Measurements from ENCODE around the gene SENP2.
"Not testable (repeated sequence)": the region's sequence is repeated elsewhere in the genome, so short reads cannot be mapped to it uniquely, and the experiment has no call there.

SENP2 gene

DNA sequence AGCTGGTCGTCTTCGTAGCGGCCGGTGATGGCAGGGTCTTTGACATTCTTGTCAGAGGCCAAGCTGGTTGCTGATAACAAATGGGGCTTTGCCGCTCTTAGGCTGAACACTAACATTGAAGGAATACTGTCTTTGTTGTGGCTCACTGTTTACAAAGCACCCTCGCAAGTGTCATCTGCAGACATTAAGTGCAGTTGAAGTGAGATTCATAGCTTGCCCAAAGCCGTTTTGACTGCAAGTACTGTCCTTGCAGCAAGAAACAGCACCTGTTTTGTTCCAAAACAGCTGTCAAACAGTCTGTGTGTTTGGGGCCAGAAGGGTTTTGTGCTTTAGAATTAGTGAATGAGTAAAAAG lies 568 bp downstream of the SENP2 start:
- no peak for DNase-seq (ENCODE audit: low read depth)

DNA sequence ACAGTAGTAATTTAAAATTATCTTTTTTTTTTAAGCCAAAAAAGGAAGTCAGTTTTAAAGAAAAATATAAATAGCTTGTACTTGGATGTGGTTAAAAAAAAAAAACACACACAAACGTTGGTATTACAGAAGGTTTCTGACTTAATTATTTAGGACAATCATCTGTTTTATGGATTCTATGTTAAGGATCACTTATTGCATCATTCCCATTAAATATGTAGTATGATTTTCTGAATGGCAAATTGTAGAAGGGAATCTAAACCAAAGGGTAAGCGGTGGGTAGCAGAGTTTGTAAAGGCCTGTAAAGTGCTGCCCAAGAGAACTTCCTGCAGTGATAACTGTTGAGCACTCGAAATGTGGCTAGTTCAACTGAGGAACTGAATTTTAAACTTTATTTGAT lies 8.0 kb downstream of the SENP2 start:
- no peak for DNase-seq (ENCODE audit: low read depth)

GRCh38 chr3:185595526-185595925 lies 9.4 kb downstream of the SENP2 start:
- DNase-seq (ENCODE audit: low read depth), result no peak

DNA sequence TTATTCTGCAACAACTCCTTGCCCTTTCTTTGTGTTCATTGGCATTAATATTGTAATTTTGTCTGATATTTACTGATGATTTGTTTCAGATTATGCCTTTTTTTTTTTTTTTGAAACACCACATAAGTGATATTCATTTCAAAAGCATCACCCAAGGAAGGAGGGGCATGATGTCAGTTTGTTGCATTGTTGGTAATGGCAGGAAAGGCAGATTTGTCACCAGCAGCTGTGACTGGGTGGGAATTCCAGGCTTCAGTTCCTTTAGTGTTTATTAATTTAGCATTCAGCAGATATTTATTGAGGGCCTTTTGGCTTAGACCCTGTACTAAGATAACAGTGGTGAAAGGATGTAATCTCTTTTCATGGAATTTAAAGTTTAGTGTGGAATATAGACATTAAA lies 19.5 kb downstream of the SENP2 start:
- DNase-seq (ENCODE audit: low read depth), result no peak

- no peak for DNase-seq (ENCODE audit: low read depth)
Observed at GRCh38 chr3:185606196-185606595, 20.1 kb downstream of the SENP2 start.

DNA sequence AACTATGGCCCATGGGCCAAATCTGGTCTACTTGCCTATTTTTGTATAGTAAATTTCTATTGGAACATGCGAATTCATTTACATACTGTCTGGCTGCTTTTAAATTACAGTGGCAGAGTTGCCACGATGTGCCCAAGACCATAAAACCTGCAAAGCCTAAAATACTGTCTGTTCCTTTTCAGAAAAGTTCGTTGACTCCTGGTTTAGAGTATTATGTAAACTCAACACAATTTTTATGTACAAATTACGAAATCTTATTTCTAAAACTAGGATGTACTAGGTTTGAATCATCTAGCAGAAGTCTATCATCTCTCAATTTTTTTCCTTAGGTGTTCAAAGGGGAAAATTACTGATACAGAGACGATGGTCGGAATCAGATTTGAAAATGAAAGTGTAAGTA lies 26.9 kb downstream of the SENP2 start:
- DNase-seq (ENCODE audit: low read depth), result no peak

- DNase-seq (ENCODE audit: low read depth), result no peak
Observed at GRCh38 chr3:185623939-185624665, 38.0 kb downstream of the SENP2 start.

DNA sequence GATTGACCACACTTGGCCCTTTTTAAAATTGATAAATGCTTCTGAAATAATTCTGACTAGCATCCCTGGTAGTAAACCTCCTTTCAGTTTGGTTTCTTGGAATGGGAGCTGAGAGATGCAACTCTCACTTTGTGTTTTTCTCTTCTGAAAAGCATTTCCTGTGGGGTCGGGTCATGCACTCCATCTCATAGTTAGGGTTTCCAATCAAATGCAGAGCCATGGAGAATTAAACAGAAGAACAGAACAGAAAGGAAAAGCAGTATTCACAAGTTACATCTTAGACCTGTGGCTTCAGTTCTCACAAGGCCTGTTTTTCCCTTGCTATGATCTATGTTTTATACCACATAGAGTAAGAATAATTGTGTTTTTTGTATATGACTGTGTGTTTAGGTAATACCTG lies 39.7 kb downstream of the SENP2 start:
- DNase-seq (ENCODE audit: low read depth), result no peak

DNA sequence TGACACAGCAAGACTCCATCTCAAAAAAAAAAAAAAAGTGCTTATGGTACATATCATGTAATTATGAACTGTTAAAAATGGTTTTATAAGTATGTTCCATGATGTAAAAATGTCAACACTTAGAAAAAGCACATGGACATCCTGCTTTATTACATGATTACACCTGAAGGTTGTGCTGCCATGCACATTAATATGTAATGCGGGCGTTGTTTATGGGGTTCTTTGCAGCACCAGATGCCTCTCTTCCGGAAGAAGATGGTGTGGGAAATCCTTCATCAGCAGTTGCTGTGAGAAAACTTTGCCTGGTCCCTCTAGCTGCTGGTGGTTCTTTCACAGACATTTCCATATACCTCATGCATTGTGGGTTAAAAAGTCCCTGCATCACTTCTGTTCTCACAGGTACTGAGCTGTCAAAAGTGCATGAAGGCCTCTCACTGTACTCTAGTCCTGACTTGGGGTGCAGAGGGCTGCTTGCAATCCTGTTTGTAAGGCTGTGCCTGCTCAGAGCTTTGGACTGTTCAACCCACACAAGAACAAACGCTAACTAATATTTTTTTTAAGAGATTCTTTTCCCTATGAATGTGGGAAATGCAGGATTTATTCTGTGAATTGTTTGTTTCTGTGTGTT lies 43.6 kb downstream of the SENP2 start:
- no peak for DNase-seq (ENCODE audit: low read depth)

DNA sequence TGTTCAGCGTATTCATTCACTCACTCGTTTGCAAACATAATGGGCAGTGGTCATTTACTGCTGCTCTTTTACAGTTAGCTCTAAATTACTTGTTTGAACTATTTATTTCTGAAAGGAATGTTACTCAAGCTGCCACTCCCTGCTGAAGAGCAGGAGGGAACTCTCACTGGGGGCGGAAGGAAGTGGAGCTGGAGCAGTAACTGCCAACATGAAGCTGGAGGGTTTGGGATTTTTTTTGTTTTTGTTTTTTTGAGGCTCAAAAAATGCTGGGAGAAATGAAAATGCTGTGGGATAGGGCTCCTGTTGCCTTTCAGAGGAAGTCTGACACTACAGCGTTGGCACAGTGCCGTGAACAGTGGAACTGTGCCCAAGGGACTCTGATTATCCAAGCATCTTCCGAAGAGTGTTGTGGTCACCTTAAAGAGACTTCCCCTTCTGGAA lies 44.1 kb downstream of the SENP2 start:
- no peak for DNase-seq (ENCODE audit: low read depth)

GRCh38 chr3:185631108-185631507 lies 45.0 kb downstream of the SENP2 start:
- no peak for DNase-seq (ENCODE audit: low read depth)

DNA sequence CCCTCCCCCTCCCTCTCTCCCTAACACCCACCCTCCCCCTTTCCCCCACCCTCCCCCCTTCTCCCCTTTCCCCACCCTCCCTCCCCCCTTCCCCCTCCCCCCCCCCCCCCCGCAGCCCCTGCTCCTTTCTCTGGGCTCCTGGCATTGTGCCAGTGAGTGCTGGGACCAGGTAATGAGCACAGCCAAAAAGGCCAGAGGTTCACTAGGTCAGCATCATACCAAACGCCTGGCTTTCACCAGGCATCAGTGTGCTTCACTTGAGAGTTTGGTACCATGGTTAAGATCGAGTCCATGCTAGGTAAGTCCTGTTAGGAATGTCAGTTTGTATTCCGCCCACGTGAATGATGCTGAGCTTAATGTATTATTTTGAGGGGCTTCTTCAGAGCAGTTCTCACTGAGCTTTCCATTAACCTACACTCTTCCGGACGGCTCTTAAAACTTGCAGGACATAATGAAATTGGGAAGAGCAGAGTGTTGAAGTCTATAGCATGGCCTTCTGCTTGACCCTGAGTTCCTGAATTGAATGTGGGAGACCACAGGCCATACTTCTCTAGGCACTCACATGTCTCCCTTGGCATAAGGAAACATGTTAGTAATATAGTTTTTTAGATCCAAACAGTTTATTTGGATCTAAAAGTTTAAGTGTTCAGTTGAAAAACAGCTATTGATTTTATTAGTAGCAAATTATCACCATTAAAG lies 45.6 kb downstream of the SENP2 start:
- no peak for DNase-seq (ENCODE audit: low read depth)

- DNase-seq (ENCODE audit: low read depth), result no peak
Observed at GRCh38 chr3:185632996-185633395, 46.9 kb downstream of the SENP2 start.

DNA sequence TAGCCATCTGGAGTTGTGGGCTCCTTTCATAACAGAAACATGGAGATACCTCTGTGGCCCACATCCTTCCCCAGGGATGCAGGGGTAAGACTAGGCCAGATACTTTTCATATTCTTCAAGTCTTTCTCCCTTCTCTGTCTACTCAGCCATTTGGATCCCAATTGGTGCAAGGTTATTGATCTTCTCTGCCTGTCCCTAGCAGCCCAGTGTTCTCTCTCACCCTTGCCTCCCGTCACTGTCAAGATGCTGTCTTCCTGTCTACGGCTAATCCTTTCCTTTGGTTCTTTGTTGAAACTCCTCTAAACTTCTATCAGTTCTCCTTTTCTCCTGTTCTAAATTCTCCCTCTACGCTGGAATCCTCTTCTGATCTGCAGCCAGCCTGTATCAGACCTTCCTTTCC lies 51.3 kb downstream of the SENP2 start:
- no peak for DNase-seq (ENCODE audit: low read depth)

DNA sequence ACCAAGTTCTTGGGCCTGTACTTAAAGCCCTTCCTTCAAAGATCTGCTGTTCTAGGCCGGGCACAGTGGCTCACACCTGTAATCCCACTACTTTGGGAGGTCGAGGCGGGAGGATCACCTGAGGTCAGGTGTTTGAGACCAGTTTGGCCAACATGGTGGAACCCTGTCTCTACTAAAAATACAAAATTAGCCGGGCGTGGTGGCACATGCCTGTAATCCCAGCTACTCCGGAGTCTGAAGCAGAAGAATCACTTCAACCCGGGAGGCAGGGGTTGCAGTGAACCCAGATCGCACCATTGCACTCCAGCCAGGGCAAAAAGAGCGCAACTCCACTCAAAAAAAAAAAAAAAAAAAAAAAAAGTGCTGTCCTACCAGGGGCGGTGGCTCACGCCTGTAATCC lies 52.6 kb downstream of the SENP2 start:
- DNase-seq (ENCODE audit: low read depth), result not testable (repeated sequence)

- DNase-seq (ENCODE audit: low read depth), result no peak
Observed at GRCh38 chr3:185639632-185640206, 53.6 kb downstream of the SENP2 start.

- DNase-seq (ENCODE audit: low read depth), result no peak
Observed at GRCh38 chr3:185640308-185640707, 54.2 kb downstream of the SENP2 start.

DNA sequence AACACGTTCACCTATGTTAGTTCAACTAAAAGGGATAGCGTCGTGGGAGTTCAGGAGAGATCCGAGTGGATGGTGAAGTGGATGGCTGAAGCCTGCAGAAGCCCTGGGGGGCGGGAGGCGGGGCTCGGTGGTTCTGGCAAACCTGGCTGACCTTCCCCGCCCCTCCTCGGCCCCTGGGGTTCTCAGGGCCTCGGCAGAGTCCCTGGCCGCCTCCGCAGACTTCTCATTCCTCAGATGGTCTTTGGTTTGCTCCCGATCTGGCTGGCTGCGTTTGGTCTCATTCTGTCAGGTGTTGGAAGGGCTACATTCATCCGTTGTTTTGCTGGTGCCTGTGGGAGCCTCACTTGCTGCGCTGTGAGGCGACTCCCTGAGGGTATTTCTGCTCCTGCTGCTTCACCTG lies 59.1 kb downstream of the SENP2 start:
- DNase-seq (ENCODE audit: low read depth), result not testable (repeated sequence)

GRCh38 chr3:185645596-185646381 lies 59.7 kb downstream of the SENP2 start:
- DNase-seq (ENCODE audit: low read depth), result no peak

- DNase-seq (ENCODE audit: low read depth), result no peak
Observed at GRCh38 chr3:185646382-185647133, 60.5 kb downstream of the SENP2 start.

GRCh38 chr3:185647134-185647879 lies 61.2 kb downstream of the SENP2 start:
- DNase-seq (ENCODE audit: low read depth), result no peak
